Mesodermal cell (in vitro differentiated cells): ENCODE data around the gene SYK.

Experiments used
- H3K27ac ChIP-seq: 2 replicates; pipeline ENCODE4 v1.7.0; 2013; ENCODE audit warnings: mild to moderate bottlenecking, low read depth, low read length, moderate library complexity; ENCODE audit not compliant: severe bottlenecking
- H3K36me3 ChIP-seq: 2 replicates; pipeline ENCODE4 v1.7.1; 2013; ENCODE audit warnings: mild to moderate bottlenecking, low read length, moderate library complexity; ENCODE audit not compliant: control insufficient read depth, insufficient read depth
- H3K4me1 ChIP-seq: one replicate; pipeline ENCODE4 v1.7.1; 2013; ENCODE audit warnings: mild to moderate bottlenecking, low read length; ENCODE audit not compliant: insufficient read depth, control insufficient read depth, poor library complexity, severe bottlenecking
- H3K4me3 ChIP-seq: 2 replicates; pipeline ENCODE4 v1.7.0; 2013; ENCODE audit warnings: low read length, control low read depth, mild to moderate bottlenecking; ENCODE audit not compliant: insufficient read depth, poor library complexity, severe bottlenecking; ENCODE audit errors: extremely low read depth
- H3K9me3 ChIP-seq: 2 replicates; pipeline ENCODE4 v1.7.1; 2013; ENCODE audit warnings: mild to moderate bottlenecking, low read length, moderate library complexity; ENCODE audit not compliant: control insufficient read depth
- WGBS, 2 experiments: methylation state at CpG; one replicate each; pipeline ENCODE4 v1.1.5; 2013; ENCODE audit warnings: missing lambda C conversion rate in 2 of 2; ENCODE audit not compliant: insufficient coverage in 2 of 2; 5-methylcytosine and 5-hydroxymethylcytosine counted together

The SYK gene

DNA sequence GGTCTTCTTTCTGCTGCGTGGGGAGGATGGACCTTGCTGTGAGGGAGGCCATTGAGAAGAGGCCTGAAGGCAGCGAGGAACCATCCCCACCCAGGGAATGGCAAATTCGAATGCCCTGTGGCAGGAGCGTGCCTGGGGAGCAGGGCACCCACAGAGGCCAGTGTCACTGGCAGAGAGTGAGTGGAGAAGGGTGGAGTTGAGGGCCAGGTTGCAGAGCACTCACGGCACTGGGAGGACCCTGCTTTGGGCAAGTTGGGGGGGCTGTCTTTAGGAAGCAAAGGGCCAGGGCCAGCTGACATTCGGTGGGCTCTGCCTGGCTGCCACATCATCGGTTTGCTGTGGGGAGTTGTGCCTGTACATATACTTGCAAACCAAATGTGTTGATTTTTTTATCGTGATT is 47.2 kb downstream of the SYK start:
- no peaks in the 10 kb centered on the region for H3K4me1 ChIP-seq
- H3K36me3 ChIP-seq: no peaks in the 10 kb centered on the region
- no peaks in the 10 kb centered on the region for H3K9me3 ChIP-seq
- WGBS, 2 experiments: 91 to 96% methylated on average over 8 of the region's 8 CpGs
- H3K4me3 ChIP-seq: no peak overlapping the region
- no peak overlapping the region for H3K27ac ChIP-seq

DNA sequence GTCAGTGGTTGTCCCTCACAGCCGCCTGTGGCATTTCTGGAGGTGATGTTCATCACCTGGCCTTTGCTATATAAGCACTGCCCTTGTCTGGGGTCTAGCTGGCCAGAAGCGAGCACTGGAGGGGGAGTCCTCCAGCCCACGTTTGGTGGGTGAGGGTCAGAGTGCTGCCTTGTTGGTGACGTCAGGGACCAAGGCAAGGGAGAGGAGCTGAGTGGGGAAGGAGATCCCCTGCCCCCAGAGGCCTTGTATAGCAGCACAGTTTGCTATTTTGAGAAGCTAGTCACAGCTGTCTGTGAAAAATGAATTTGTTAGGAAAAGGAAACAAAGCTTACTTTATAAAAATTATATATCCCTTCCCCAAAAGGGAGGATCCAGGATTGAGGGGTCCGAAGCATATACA is 49.8 kb downstream of the SYK start:
- 74 to 83% methylated on average over 4 of the region's 5 CpGs for WGBS, 2 experiments

DNA sequence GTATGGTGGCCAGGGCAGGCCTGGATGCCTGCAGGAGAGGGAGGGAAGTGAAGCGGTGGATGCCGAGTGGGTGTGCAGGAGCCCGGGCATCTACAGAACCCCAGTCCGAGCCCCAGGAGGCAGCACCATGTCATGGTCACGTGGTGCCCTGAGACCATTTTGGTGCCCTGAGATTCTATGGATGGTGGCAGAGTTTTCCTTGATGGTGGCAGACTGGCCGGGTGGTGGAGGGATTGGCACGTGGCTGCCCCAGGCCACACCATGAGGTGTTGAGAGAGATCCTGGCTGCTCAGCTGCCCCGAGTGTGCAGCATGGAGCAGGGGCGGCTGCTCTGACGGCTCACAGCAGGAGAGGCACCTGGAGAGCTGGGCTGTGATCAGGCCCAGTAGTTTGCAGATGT is 52.3 kb downstream of the SYK start:
- H3K27ac ChIP-seq: no peak overlapping the region
- no peak overlapping the region for H3K4me3 ChIP-seq
- no peaks in the 10 kb centered on the region for H3K4me1 ChIP-seq
- H3K9me3 ChIP-seq: no peaks in the 10 kb centered on the region
- H3K36me3 ChIP-seq: no peaks in the 10 kb centered on the region
- WGBS, 2 experiments: 90 to 96% methylated on average over 7 to 9 of the region's 10 CpGs

More for the DNA sequence above, 49.8 kb downstream of the SYK start:
- Histone ChIP-seq H3K4me1 (no peaks in the 10 kb centered on the region), H3K4me3 (no peak overlapping the region), H3K27ac (no peak overlapping the region), H3K9me3 (no peaks in the 10 kb centered on the region), H3K36me3 (no peaks in the 10 kb centered on the region)

DNA sequence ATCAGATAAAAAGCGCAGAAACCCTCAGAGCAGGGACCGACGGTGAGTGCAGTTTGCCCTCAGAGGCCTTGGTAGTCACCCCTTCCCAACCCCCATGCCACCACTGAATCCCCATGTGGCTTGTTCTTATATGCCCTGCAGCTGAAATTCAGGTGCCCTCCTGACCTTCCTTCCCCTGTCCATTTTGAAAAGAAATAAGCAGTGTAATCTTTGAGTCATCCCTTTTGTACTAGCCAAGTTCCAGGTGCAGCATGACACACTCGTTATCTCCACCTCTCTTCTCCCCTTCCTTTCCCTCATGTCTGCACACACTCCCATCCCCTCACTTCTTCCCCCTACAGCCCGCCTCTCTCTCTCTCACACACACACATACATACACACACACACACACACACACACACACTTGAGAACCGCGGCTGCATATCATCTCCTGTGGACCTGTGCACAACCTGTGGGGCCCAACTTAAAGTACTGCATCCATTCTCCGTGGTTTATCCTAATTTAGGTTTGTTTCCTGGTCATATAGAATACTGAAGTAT is 53.1 kb downstream of the SYK start:
- Histone ChIP-seq H3K36me3 (no peaks in the 10 kb centered on the region), H3K4me1 (no peaks in the 10 kb centered on the region), H3K27ac (no peak overlapping the region), H3K4me3 (no peak overlapping the region), H3K9me3 (no peaks in the 10 kb centered on the region)
- WGBS, 2 experiments: 90 to 98% methylated on average over 4 of the region's 8 CpGs

DNA sequence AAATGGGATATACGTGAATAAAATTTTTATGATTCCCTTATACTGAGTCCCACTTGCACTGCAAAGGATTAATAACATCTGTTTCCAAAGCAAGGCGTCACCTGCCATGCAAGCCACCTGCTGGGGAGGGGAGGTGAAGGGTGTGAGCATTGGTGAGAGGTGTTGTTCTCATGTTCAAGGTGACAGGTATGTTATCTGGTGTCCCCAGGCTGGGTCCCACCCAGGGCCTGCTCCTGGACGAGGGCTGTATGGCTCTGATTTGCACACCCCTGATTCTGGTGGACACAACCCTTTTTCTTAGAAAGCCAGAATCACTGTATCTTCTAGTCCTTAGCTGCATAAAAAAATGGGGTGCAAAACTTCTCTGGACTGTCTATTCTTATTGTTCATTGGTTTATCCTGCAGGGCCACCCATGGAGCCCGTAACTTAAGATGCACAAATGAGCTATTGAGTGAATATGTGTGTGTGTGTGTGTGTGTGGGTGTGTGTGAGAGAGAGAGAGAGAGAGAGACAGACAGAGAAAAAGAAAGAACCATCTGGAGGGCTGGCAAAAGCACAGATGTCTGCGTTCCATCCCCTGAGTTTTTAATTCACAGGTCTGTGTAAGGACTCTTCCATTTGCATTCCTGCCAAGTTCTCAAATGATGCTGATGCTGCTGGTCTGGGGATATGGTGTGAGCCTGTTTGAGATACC is 53.7 kb downstream of the SYK start:
- 85 to 100% methylated on average over 3 to 4 of the region's 5 CpGs for WGBS, 2 experiments
- Histone ChIP-seq H3K36me3 (no peaks in the 10 kb centered on the region), H3K27ac (no peak overlapping the region)

DNA sequence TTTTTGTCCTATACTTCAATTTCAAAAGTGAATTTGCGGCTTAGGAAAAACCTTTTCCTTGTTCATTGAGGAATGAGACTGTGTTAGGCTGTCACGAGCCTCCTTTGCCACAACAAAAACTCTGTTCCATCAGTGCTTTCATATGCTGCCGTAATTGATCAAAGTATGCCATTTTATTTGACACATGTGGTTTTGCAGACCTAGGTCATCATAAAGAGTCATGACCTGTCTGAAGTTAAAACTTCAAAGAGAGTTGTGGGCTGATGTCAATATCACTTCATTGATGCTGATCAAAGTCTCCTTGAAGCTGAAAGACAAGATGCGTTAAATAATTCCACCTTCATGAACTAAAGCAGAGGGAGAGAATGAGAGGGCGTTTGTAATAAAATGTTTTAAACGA is 55.5 kb downstream of the SYK start:
- Histone ChIP-seq H3K4me3 (no peak overlapping the region), H3K9me3 (no peaks in the 10 kb centered on the region)
- 88 to 92% methylated on average over 4 to 5 of the region's 6 CpGs for whole genome bisulfite sequencing, 2 experiments

More for the DNA sequence above, 53.7 kb downstream of the SYK start:
- Histone ChIP-seq H3K9me3 (no peaks in the 10 kb centered on the region), H3K4me1 (no peaks in the 10 kb centered on the region), H3K4me3 (no peak overlapping the region)

DNA sequence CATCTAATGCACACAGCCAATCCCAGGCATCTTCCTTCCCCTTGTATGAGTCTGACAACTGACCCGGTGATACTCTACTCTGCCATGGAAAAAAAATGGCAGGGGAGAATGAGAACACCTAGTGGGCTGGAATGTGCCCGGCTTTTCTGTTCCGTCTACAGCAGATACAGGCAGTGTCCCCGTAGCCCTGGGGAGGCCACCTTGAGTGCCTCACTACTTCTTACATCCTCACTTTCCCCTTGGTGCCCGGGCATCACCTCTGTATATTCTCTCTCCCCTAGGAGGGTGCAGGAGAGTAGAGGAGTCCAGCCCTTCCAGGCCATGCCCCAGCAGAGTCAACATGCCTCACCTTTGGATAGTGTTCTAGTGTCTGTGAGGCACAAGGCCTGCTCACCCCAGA is 56.2 kb downstream of the SYK start:
- H3K36me3 ChIP-seq: no peaks in the 10 kb centered on the region
- H3K4me3 ChIP-seq: no peak overlapping the region
- no peak overlapping the region for H3K27ac ChIP-seq
- H3K4me1 ChIP-seq: no peaks in the 10 kb centered on the region
- H3K9me3 ChIP-seq: no peaks in the 10 kb centered on the region
- 100% methylated on average over 1 to 2 of the region's 5 CpGs for WGBS, 2 experiments

More for the DNA sequence above, 55.5 kb downstream of the SYK start:
- no peak overlapping the region for H3K27ac ChIP-seq
- no peaks in the 10 kb centered on the region for H3K4me1 ChIP-seq
- H3K36me3 ChIP-seq: no peaks in the 10 kb centered on the region

DNA sequence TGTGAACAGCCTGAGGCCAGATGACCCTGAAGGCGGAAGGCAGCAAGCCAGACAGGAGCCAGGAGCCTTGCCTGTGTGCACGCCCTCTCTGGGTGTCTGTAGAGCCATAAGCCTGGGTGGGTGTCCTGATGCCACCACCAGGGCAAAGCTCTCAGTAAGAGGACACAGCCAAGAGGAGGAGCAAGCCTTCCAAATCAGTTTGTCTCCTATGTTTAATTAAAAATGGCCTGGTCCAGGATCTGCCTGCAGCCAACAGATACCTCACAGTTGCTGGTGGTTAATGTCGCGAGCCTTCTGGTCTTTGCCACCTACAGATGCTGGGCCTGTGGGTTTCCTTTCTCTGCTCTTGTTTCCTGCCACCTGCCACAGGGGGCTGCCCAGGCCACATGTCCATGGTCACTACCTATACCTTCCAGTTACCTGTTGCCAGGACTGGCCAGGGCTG is 56.9 kb downstream of the SYK start:
- Histone ChIP-seq H3K36me3 (no peaks in the 10 kb centered on the region), H3K27ac (no peak overlapping the region), H3K9me3 (no peaks in the 10 kb centered on the region), H3K4me1 (no peaks in the 10 kb centered on the region), H3K4me3 (no peak overlapping the region)
- WGBS, 2 experiments: 93% methylated on average over 3 to 4 of the region's 4 CpGs

DNA sequence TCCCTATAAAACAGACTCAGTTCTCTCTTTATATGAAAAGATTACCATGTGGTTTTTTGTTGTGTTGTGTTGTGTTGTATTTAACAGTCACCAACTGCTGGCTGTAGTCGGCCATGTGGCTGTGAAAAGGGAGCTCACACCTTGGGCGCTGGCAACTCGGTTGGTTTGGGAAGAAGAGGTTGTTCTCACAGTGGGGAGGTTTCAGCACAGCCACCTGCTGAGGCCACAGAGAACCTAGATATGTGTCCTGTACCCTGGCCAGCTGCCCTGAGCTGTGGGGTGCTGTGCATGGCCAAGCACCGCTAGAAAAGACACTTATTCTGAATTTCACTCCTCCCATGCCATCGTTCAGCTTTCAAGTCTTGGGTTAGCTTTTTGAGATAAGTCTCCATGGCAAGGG is 58.8 kb downstream of the SYK start:
- WGBS, 2 experiments: 77 to 90% methylated on average over 4 to 5 of the region's 5 CpGs
- H3K9me3 ChIP-seq: no peaks in the 10 kb centered on the region
- no peak overlapping the region for H3K4me3 ChIP-seq
- no peaks in the 10 kb centered on the region for H3K4me1 ChIP-seq
- H3K27ac ChIP-seq: no peak overlapping the region
- no peaks in the 10 kb centered on the region for H3K36me3 ChIP-seq

DNA sequence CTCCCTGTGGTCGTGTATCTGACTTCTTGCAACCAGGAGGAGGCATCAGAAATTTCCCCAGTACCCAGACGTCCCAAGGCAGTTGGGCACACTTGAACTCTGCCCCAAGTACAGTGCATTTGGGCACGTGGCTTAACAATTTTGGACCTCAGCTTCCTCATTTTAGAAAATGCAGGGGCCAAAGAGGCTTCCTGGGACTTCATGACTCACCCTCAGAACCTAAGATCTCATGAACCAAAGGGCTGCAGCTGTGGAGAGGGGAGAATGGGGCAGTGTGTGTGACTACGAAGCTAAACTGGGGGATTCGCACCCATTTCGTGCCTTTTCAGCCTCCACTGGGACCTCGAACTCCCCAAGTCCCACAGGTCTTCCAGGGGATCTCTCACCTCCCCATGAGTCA is 59.2 kb downstream of the SYK start:
- Histone ChIP-seq H3K36me3 (no peaks in the 10 kb centered on the region), H3K4me3 (no peak overlapping the region), H3K4me1 (no peaks in the 10 kb centered on the region), H3K27ac (no peak overlapping the region), H3K9me3 (no peaks in the 10 kb centered on the region)
- 89 to 96% methylated on average over 4 to 5 of the region's 7 CpGs for WGBS, 2 experiments

DNA sequence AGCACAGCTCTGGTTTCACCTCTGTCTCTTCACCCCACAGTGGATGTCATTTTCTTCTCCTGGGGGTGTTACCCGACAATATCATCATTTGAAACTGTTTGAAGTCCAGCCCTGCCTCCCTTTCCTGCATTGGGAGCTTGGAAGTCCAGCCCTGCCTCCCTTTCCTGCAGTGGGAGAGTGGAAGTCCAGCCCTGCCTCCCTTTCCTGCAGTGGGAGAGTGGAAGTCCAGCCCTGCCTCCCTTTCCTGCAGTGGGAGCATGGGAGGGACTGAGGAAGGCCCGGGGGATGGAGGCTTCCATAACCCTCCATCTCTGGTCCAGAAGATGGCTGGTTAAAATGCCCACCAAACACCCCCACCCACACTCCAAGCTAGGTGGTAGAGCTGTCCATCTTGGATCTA is 59.8 kb downstream of the SYK start:
- H3K27ac ChIP-seq: no peak overlapping the region
- no peak overlapping the region for H3K4me3 ChIP-seq
- no peaks in the 10 kb centered on the region for H3K36me3 ChIP-seq
- no peaks in the 10 kb centered on the region for H3K4me1 ChIP-seq
- 80 to 83% methylated on average over 1 of the region's 2 CpGs for WGBS, 2 experiments
- no peaks in the 10 kb centered on the region for H3K9me3 ChIP-seq
